ENCODE measurements around the gene BANK1. TPM values are rescaled to one million over a fixed set of nuclear protein-coding genes. Genes with fewer than 3 reads are reported as not detected.

The BANK1 gene
- polyA plus RNA-seq, 1 of the 3 experiments (the other 2 are of a cell fraction) = not detected

- DNase-seq = no peak
- POLR2A ChIA-PET = no interaction called here
- no peaks in the 10 kb centered on the region for H3K9me3 ChIP-seq
- TF ChIP-seq MEF2A (IDR thresholded peaks at IDR 0.05; ENCODE audit: borderline replicate concordance, low read depth) (no peak), MXI1 (IDR thresholded peaks at IDR 0.05; ENCODE audit: low read depth, low read length) (no peak), TAF1 (IDR thresholded peaks at IDR 0.05; ENCODE audit: borderline replicate concordance, low read depth, low read length) (no peak), CTCF (IDR thresholded peaks at IDR 0.05) (peak; percentile 22; the same call in 1 of the 2 replicates), USF1 (IDR thresholded peaks at IDR 0.05; ENCODE audit: borderline replicate concordance, low read depth) (no peak), TEAD4 (IDR thresholded peaks at IDR 0.05; ENCODE audit: borderline replicate concordance, insufficient read depth) (no peak)
- no peak overlapping the region for H2AFZ ChIP-seq (ENCODE audit: low read depth)
- H4K20me1 ChIP-seq (ENCODE audit: insufficient read depth) = no peaks in the 10 kb centered on the region
- no peaks in the 10 kb centered on the region for H3K36me3 ChIP-seq (replicated peaks in 1 of 2; ENCODE audit: control insufficient read depth in 1 of 2, insufficient read depth in 2 of 2, low read length in 1 of 2)
- H3K4me2 ChIP-seq = no peak overlapping the region
- no peaks in the 10 kb centered on the region for H3K79me2 ChIP-seq (ENCODE audit: insufficient read depth)
- H3K9me2 ChIP-seq = no peaks in the 10 kb centered on the region
- H3F3A ChIP-seq (replicated peaks; ENCODE audit: insufficient read depth) = no peaks in the 10 kb centered on the region
- no peak overlapping the region for H3K27ac ChIP-seq (ENCODE audit: low read depth in 2 of 2, low read length in 1 of 2)
- H3K27me3 ChIP-seq (ENCODE audit: insufficient read depth) = no peaks in the 10 kb centered on the region
- no peaks in the 10 kb centered on the region for H3K4me1 ChIP-seq (ENCODE audit: control insufficient read depth in 1 of 2, insufficient read depth in 2 of 2, low read depth in 1 of 2, low read length in 1 of 2)
- H3K9ac ChIP-seq = no peak overlapping the region
- CTCF ChIA-PET = no interaction called here
- H3K4me3 ChIP-seq (ENCODE audit: low read depth in 2 of 2, low read length in 1 of 2) = no peak overlapping the region
Observed at GRCh38 chr4:102055805-102056204, 265.3 kb downstream of the BANK1 start.

GRCh38 chr4:102057122-102057521 is 266.6 kb downstream of the BANK1 start:
- no peaks in the 10 kb centered on the region for H3K9me3 ChIP-seq
- H3K27ac ChIP-seq (ENCODE audit: low read depth in 2 of 2, low read length in 1 of 2) = no peak overlapping the region
- DNase-seq = no peak
- H3K4me3 ChIP-seq (ENCODE audit: low read depth in 2 of 2, low read length in 1 of 2) = no peak overlapping the region
- no peaks in the 10 kb centered on the region for H3K27me3 ChIP-seq (ENCODE audit: insufficient read depth)
- ChIA-PET CTCF (no interaction called here), POLR2A (no interaction called here)
- no peak overlapping the region for H3K9ac ChIP-seq
- no peaks in the 10 kb centered on the region for H3K36me3 ChIP-seq (replicated peaks in 1 of 2; ENCODE audit: control insufficient read depth in 1 of 2, insufficient read depth in 2 of 2, low read length in 1 of 2)
- H3F3A ChIP-seq (replicated peaks; ENCODE audit: insufficient read depth) = no peaks in the 10 kb centered on the region
- no peak overlapping the region for H2AFZ ChIP-seq (ENCODE audit: low read depth)
- TF ChIP-seq NRF1 (IDR thresholded peaks at IDR 0.05; ENCODE audit: low read depth, low read length) = no peak
- TF ChIP-seq ZBTB33 (IDR thresholded peaks at IDR 0.05; ENCODE audit: borderline replicate concordance, low read depth) = no peak
- no peak for TF ChIP-seq TEAD4 (IDR thresholded peaks at IDR 0.05; ENCODE audit: borderline replicate concordance, insufficient read depth)
- no peak for TF ChIP-seq YY1 (IDR thresholded peaks at IDR 0.05; ENCODE audit: low read depth)
- TF ChIP-seq USF2 (IDR thresholded peaks at IDR 0.05; ENCODE audit: borderline replicate concordance, low read depth, low read length) = no peak
- no peak for TF ChIP-seq SMC3 (IDR thresholded peaks at IDR 0.05; ENCODE audit: low read depth, low read length)
- TF ChIP-seq ELF1 (IDR thresholded peaks at IDR 0.05) = no peak
- TF ChIP-seq USF1 (IDR thresholded peaks at IDR 0.05; ENCODE audit: borderline replicate concordance, low read depth) = no peak
- TF ChIP-seq GABPA (IDR thresholded peaks at IDR 0.05; ENCODE audit: low read depth) = no peak
- no peak for TF ChIP-seq CTCF (IDR thresholded peaks at IDR 0.05)
- no peak for TF ChIP-seq RXRA (IDR thresholded peaks at IDR 0.05; ENCODE audit: borderline replicate concordance, low read depth)
- TF ChIP-seq FOSL2 (IDR thresholded peaks at IDR 0.05; ENCODE audit: borderline replicate concordance, low read depth) = no peak
- H3K4me1 ChIP-seq (ENCODE audit: control insufficient read depth in 1 of 2, insufficient read depth in 2 of 2, low read depth in 1 of 2, low read length in 1 of 2) = no peaks in the 10 kb centered on the region
- H4K20me1 ChIP-seq (ENCODE audit: insufficient read depth) = no peaks in the 10 kb centered on the region
- H3K9me2 ChIP-seq = no peaks in the 10 kb centered on the region
- H3K4me2 ChIP-seq = no peak overlapping the region
- no peaks in the 10 kb centered on the region for H3K79me2 ChIP-seq (ENCODE audit: insufficient read depth)
- 85% methylated on average over 4 of the region's 4 CpGs for WGBS (ENCODE audit: low lambda C conversion rate)
